Erythroblast (primary cell): Measurements from ENCODE around the gene FZR1.

ENCODE experiments used
- GATA1 ChIP-seq: IDR thresholded peaks from 2 replicates; pipeline ENCODE4 v1.6.1; 2011; ENCODE audit warnings: low read depth, mild to moderate bottlenecking, control low read depth, low read length, moderate library complexity
- POLR2A ChIP-seq: IDR thresholded peaks from 2 replicates; pipeline ENCODE4 v1.6.1; 2011; ENCODE audit warnings: mild to moderate bottlenecking, low read length

DNA sequence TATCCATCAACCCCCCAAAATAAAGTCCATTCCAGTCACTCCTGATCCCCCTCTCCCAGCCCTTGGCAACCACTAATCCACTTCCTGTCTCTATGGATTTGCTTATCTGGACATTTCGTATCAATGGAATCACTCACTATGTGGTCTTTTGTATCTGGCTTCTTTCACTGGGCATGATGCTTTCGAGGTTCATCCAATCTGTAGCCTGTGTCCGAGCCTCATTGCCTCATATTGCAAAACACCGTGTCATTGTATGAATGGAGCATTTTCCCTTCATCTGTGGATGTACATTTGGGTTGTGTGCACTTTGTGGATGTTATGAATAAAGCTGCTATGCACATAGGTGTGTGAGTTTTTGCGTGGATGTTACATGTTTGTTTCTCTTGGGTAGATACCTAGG, 1.4 kb upstream of the FZR1 start:
- TF ChIP-seq POLR2A, result no peak
- TF ChIP-seq GATA1, result no peak
